ENCODE measurements around the gene KMT5C. TPM values are rescaled to one million over a fixed set of nuclear protein-coding genes. Genes with fewer than 3 reads are reported as not detected.

KMT5C gene
- polyA plus RNA-seq, 3 donors from 2014 or later: 0.79 to 2.2 (median 2.1) TPM

DNA sequence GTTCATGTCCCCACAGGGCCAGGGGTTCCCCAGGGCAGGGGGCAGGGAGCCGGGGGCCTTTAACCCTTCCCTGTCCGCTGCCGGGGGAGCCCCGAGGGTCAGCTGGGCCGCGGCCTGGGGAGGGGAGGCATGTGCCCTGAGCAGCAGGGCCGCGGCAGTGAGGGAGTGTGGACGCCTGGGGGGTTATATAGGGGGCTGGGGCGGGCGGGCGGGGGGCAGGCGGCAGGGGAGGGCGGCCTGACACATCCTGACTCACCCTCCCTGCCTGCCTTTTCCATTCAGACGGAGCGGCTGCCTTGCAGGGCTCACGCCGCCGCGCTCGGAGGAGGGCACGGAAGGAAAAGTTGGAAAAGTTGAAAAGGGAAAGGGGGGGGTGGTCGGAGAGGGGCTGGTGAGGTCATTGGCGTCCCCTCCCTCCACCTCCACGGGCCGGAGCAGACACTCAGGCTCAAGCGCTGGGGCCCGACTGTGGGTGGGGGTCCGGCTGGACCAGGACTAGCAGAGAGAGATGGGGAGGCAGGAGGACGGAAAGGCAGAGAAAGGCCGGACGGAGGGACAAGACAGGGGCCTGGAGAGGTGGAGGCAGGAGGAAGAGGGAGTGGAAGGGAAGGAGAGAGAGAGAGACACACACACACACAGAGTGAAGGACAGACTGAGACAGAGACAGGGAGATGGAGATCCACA, 30.8 kb downstream of the KMT5C start, which contains the start of gene IL11:
IL11 (minus strand) TSS at position 159 of the 684 bp plus-strand sequence; CDS start at position 6, 153 bp downstream.
- Mint-ChIP-seq H3K36me3 (no peaks in the 10 kb centered on the region), H3K27me3 (ENCODE audit: low read depth in 3 of 3) (peaks cover 14 to 18% (median 15%) of the 10 kb centered on the region in 3 donors), H3K4me1 (peaks cover 0 to 6% of the 10 kb centered on the region in 2 donors), H3K27ac (no peak within 1 kb of the TSS), H3K4me3 (peak within 1 kb of the TSS in 4 of 5 donors; percentile 47 to 78 (median 65)), H3K9me3 (no peaks in the 10 kb centered on the region)
- no peak for DNase-seq

GRCh38 chr19:55372316-55373081, 32.8 kb downstream of the KMT5C start:
- Mint-ChIP-seq H3K36me3 (no peaks in the 10 kb centered on the region), H3K4me1 (peaks cover 0 to 6% of the 10 kb centered on the region in 2 donors), H3K27ac (no peak overlapping the region), H3K4me3 (no peak overlapping the region), H3K9me3 (no peaks in the 10 kb centered on the region), H3K27me3 (ENCODE audit: low read depth in 3 of 3) (peaks cover 11 to 20% (median 17%) of the 10 kb centered on the region in 3 donors)
- no peak for DNase-seq

GRCh38 chr19:55373306-55373992, 33.8 kb downstream of the KMT5C start:
- H3K9me3 Mint-ChIP-seq: no peaks in the 10 kb centered on the region
- H3K27me3 Mint-ChIP-seq (ENCODE audit: low read depth in 3 of 3): peaks cover 11 to 20% (median 17%) of the 10 kb centered on the region in 3 donors
- DNase-seq: no peak
- peaks cover 0 to 6% of the 10 kb centered on the region in 2 donors for H3K4me1 Mint-ChIP-seq
- H3K36me3 Mint-ChIP-seq: no peaks in the 10 kb centered on the region
- H3K4me3 Mint-ChIP-seq: no peak overlapping the region
- no peak overlapping the region for H3K27ac Mint-ChIP-seq

DNA sequence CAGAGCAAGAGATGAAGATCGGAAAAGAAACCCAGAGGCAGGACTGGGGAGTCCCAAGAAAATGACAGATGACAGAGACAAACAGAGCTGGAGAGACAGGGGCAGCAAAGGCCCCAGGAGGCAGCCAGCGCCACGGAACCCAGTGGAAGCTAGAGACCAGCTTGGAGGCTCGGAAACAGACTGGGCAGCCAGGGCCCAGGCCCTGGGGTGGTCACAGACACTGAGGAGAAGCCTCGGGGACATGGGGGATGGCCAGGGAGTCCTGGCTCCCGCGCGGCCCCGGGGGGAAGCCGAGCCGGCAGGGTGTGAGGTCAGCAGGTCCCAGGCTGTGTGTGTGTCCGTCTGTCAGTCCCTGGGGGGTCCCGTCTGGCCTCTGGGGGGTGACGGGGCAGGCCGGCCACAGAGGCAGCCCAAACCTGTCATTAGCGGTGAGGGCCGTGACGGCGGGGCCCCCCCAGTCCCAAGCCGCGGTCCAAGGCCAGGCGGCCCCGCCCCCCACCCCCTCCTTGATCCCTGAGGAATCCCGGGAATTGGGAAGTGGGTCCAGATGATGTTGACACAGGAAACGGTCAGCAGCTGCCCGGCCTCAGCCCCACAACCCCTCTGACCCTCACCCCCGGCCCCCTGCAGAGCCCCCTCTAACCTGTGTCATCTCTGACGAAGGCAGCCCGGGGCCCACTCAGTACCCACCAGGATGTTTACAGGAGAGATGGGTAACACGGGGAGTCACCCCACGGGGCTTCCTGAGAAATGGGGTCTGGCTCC, 34.5 kb downstream of the KMT5C start:
- H3K27me3 Mint-ChIP-seq (ENCODE audit: low read depth in 3 of 3): peaks cover 11 to 18% (median 15%) of the 10 kb centered on the region in 3 donors
- no peak overlapping the region for H3K27ac Mint-ChIP-seq
- no peak overlapping the region for H3K4me3 Mint-ChIP-seq

DNA sequence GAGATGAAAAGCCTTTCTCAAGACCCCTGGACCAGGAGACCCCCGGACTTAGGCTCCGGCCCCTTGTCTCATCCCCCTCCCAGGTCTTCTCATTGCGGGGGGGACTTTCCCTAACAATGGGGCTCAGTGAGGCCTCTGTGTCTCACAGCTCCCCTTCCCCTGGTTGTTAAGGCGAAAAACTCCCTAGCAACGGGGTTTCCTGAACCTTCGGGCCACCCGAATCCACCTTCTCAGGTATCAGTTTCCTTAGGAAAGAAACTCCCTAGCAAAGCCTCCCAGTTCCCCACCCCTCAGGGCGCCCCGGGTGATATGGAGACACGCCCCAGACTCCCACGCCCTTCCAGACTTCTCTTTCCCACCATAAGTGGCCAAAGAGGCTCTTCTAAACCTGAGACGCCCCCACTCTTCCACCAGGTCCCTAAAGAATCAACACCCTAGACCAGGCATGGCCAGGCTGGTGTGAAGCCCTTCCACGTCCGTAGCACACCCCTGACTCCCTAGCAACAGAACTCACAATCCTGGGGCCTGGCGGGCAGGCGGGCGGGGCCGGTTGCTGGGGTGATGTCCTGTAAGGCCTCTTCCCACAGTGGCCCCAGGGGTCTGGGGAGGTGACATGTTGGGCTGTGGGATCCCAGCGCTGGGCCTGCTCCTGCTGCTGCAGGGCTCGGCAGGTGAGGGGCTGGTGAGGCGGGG, 36.7 kb downstream of the KMT5C start, which contains the start of gene TMEM190:
TMEM190 (plus strand) TSS at position 586 of the 693 bp plus-strand sequence; CDS start at position 614, 28 bp downstream.
- Mint-ChIP-seq H3K27ac (no peak within 1 kb of the TSS), H3K9me3 (no peaks in the 10 kb centered on the region), H3K36me3 (peaks cover 0 to 2% (median 0%) of the 10 kb centered on the region in 3 donors), H3K4me1 (no peaks in the 10 kb centered on the region), H3K4me3 (no peak within 1 kb of the TSS), H3K27me3 (ENCODE audit: low read depth in 3 of 3) (peaks cover 6 to 14% (median 7%) of the 10 kb centered on the region in 3 donors)
- no peak for DNase-seq

More for the DNA sequence above, 34.5 kb downstream of the KMT5C start:
- no peak for DNase-seq
- no peaks in the 10 kb centered on the region for H3K9me3 Mint-ChIP-seq
- H3K36me3 Mint-ChIP-seq: no peaks in the 10 kb centered on the region
- peaks cover 0 to 6% of the 10 kb centered on the region in 2 donors for H3K4me1 Mint-ChIP-seq

- Mint-ChIP-seq H3K27ac (no peak overlapping the region), H3K27me3 (ENCODE audit: low read depth in 3 of 3) (peaks cover 3 to 11% (median 4%) of the 10 kb centered on the region in 3 donors), H3K9me3 (no peaks in the 10 kb centered on the region), H3K4me3 (no peak overlapping the region), H3K4me1 (peaks cover 6 to 8% of the 10 kb centered on the region in 2 donors), H3K36me3 (peaks cover 0 to 2% (median 0%) of the 10 kb centered on the region in 3 donors)
- no peak for DNase-seq
Measured at GRCh38 chr19:55377356-55378131, 37.9 kb downstream of the KMT5C start.

- no peaks in the 10 kb centered on the region for H3K9me3 Mint-ChIP-seq
- DNase-seq: no peak
- peaks cover 2 to 6% (median 2%) of the 10 kb centered on the region in 3 donors for H3K27me3 Mint-ChIP-seq (ENCODE audit: low read depth in 3 of 3)
- peaks cover 15 to 17% of the 10 kb centered on the region in 2 donors for H3K4me1 Mint-ChIP-seq
- no peak overlapping the region for H3K27ac Mint-ChIP-seq
- H3K4me3 Mint-ChIP-seq: no peak overlapping the region
- H3K36me3 Mint-ChIP-seq: peaks cover 0 to 2% (median 0%) of the 10 kb centered on the region in 3 donors
Measured at GRCh38 chr19:55379174-55379573, 39.5 kb downstream of the KMT5C start.

DNA sequence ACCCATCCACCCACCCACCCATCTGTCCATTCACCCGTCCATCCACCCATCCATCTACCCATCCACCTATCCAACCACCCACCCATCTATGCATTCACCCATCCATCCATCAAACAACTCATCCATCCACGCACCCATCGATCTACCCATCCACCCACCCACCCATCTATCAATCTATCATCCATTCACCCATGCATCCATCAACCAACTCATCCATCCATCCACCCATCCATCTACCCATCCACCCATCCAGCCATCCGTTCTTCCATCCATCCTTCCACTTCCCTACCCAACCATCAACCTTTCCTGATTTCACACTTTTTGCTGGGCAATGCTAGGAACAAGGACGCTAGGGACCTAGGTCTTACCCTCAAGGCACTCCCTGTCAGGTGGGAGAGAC, 42.3 kb downstream of the KMT5C start:
- Mint-ChIP-seq H3K9me3 (no peaks in the 10 kb centered on the region), H3K36me3 (peaks cover 2 to 8% (median 3%) of the 10 kb centered on the region in 3 donors), H3K4me1 (peaks cover 39 to 41% of the 10 kb centered on the region in 2 donors), H3K4me3 (peak overlapping the region in 4 of 5 donors; percentile 66 to 83 (median 74)), H3K27ac (peak overlapping the region in 1 of 6 donors; percentile 6), H3K27me3 (ENCODE audit: low read depth in 3 of 3) (peaks cover 13 to 20% (median 15%) of the 10 kb centered on the region in 3 donors)
- DNase-seq: no peak

GRCh38 chr19:55382522-55383054, 42.9 kb downstream of the KMT5C start:
- H3K36me3 Mint-ChIP-seq: peaks cover 2 to 9% (median 3%) of the 10 kb centered on the region in 3 donors
- peaks cover 45 to 47% of the 10 kb centered on the region in 2 donors for H3K4me1 Mint-ChIP-seq
- peak overlapping the region in 3 of 6 donors; percentile 46 to 92 (median 57) for H3K27ac Mint-ChIP-seq
- peaks cover 13 to 20% (median 16%) of the 10 kb centered on the region in 3 donors for H3K27me3 Mint-ChIP-seq (ENCODE audit: low read depth in 3 of 3)
- DNase-seq: no peak
- no peaks in the 10 kb centered on the region for H3K9me3 Mint-ChIP-seq
- H3K4me3 Mint-ChIP-seq: peak overlapping the region; percentile 74 to 83 (median 82)

GRCh38 chr19:55383279-55384130, 43.8 kb downstream of the KMT5C start:
- DNase-seq: peak; percentile 39 to 50 (median 46)
- H3K9me3 Mint-ChIP-seq: no peaks in the 10 kb centered on the region
- peak overlapping the region; percentile 46 to 92 (median 74) for H3K27ac Mint-ChIP-seq
- H3K4me3 Mint-ChIP-seq: peak overlapping the region; percentile 74 to 83 (median 82)
- H3K36me3 Mint-ChIP-seq: peaks cover 2 to 10% (median 3%) of the 10 kb centered on the region in 3 donors
- peaks cover 53 to 56% of the 10 kb centered on the region in 2 donors for H3K4me1 Mint-ChIP-seq
- peaks cover 13 to 23% (median 16%) of the 10 kb centered on the region in 3 donors for H3K27me3 Mint-ChIP-seq (ENCODE audit: low read depth in 3 of 3)

Data from immature natural killer cell (primary cell).